Testis (tissue), 5 donors: ENCODE data around the gene SCO1. TPM values are rescaled to one million over a fixed set of nuclear protein-coding genes. Genes with fewer than 3 reads are reported as not detected.
A peak's percentile ranks its signal among the peaks of the same experiment; 100 is the strongest.

Experiments used
- DNase-seq: peaks from one replicate; pipeline ENCODE4 v3.0.0-alpha.2; 2019
- H3K27ac ChIP-seq, 2 donors: fragments of 200-600 bp; sonication (generic); one replicate each; pipeline ENCODE4 v1.5.1; 2019
- H3K27me3 ChIP-seq: fragments of 200-600 bp; sonication (generic); one replicate; pipeline ENCODE4 v1.5.1; 2019
- H3K36me3 ChIP-seq: fragments of 200-600 bp; sonication (generic); one replicate; pipeline ENCODE4 v1.5.1; 2017; ENCODE audit warnings: low read depth; ENCODE audit errors: missing control alignments
- H3K4me1 ChIP-seq: fragments of 200-600 bp; sonication (generic); one replicate; pipeline ENCODE4 v1.5.1; 2019
- H3K4me3 ChIP-seq, 2 donors: fragments of 200-600 bp; sonication (generic); one replicate each; pipeline ENCODE4 v1.5.1; 2017 to 2019
- H3K9me3 ChIP-seq: fragments of 200-600 bp; sonication (generic); one replicate; pipeline ENCODE4 v1.5.1; 2017
- CTCF ChIP-seq, 3 experiments: fragments of 450-650 bp in 2 of 3; fragments of 200-600 bp in 1 of 3; sonication (generic) in 1 of 3; IDR thresholded peaks; one replicate each; pipeline ENCODE4 v1.5.1; 2016 to 2019; ENCODE audit warnings: antibody characterized with exemption in 3 of 3, mild to moderate bottlenecking in 2 of 3, moderate library complexity in 1 of 3
- POLR2A ChIP-seq: fragments of 450-650 bp; IDR thresholded peaks from one replicate; pipeline ENCODE4 v1.6.1; 2017; ENCODE audit warnings: antibody characterized with exemption, mild to moderate bottlenecking, moderate library complexity
- WGBS, 2 donors: methylation state at CpG; one replicate each; pipeline ENCODE4 v1.1.5; 2018; 5-methylcytosine and 5-hydroxymethylcytosine counted together
- intact Hi-C: fragments of 100-400 bp; cut with DNase I; formaldehyde crosslinking; loops from one replicate; pipeline ENCODE4 v1.15.1; 2023; ENCODE audit warnings: low total_unique reads
- long read RNA-seq, 2 donors: transcript quantifications; one replicate each; lab custom pipeline, GENCODE V29; 2026
- polyA plus RNA-seq: library from polyadenylated mRNA; stranded (reverse); fragments of 350-450 nt; fragmentation: Illumina TruSeq; extraction: RNeasy Lipid Tissue Mini Kit (QIAGEN cat#74804); gene quantifications from one replicate; pipeline ENCODE4 v1.2.3, GENCODE V29; 2014; ENCODE audit warnings: low read depth, low replicate concordance; ENCODE audit not compliant: insufficient read depth
- total RNA-seq, 2 donors: library from RNA; depleted of rRNA; stranded (reverse); fragments of >200 nt; gene quantifications; one replicate each; pipeline ENCODE4 v1.2.3, GENCODE V29; 2016

Gene SCO1
- 10 to 100 TPM; 23.9 to 31.9 TPM for total RNA-seq
- 25.7 TPM for polyA plus RNA-seq
- long read RNA-seq, donor 1, full-length matches to known transcripts = 20 of 20 reads
- long read RNA-seq, donor 1, partial matches to known transcripts = 0 of 20 reads
- long read RNA-seq, donor 1, other reads (novel, unspliced or antisense) = 0 of 20 reads
- long read RNA-seq, donor 2, full-length matches to known transcripts = 11 of 11 reads
- long read RNA-seq, donor 2, partial matches to known transcripts = 0 of 11 reads
- long read RNA-seq, donor 2, other reads (novel, unspliced or antisense) = 0 of 11 reads

GRCh38 chr17:10697092-10698081 is at the start of gene SCO1, which contains the start of gene ADPRM:
TSS of gene SCO1 (minus strand) at chr17:10697533. CDS start at chr17:10697507, 26 bp downstream.
TSS of gene ADPRM (plus strand) at chr17:10697594. CDS start at chr17:10704927, 7,333 bp downstream.
- Histone ChIP-seq H3K27ac (peak within 1 kb of the TSS; percentile 86 to 95), H3K4me1 (peaks cover 13% of the 10 kb centered on the region), H3K4me3 (peak within 1 kb of the TSS; percentile 80 to 97), H3K27me3 (no peaks in the 10 kb centered on the region), H3K9me3 (no peaks in the 10 kb centered on the region), H3K36me3 (no peaks in the 10 kb centered on the region)
- peak; percentile 97 for DNase-seq
- TF ChIP-seq CTCF (IDR thresholded peaks at IDR 0.05) = peak in 1 of 3 experiments; percentile 13
- TF ChIP-seq POLR2A = peak; percentile 70
- intact Hi-C loops = no loop called here
- WGBS, 2 donors = 1% methylated on average over 21 to 62 of the region's 84 CpGs

DNA sequence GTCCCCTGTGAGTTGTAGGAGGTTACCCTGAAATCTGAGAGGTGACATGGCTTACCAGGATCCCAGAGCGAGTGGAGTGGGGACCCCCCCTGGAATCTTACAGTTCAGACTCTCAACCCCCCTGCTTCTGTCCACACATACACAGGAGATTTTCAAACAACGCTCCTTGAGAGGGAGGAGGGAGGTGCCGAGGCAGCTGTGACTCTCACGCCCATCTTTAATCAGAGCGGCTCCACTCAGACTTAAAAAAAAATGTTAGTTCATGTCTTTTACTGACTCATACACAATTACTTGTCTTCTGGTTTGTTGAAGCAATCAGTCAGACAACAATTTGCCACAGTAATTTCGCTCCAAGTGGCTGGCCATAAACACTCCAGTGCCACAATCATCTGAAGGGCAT is 47.9 kb upstream of the SCO1 start:
- Histone ChIP-seq H3K27me3 (no peaks in the 10 kb centered on the region), H3K4me3 (no peak overlapping the region), H3K4me1 (no peaks in the 10 kb centered on the region), H3K9me3 (no peaks in the 10 kb centered on the region), H3K36me3 (no peaks in the 10 kb centered on the region), H3K27ac (peak overlapping the region in 1 of 2 donors; percentile 5)
- TF ChIP-seq POLR2A (no peak), CTCF (IDR thresholded peaks at IDR 0.05) (no peak)
- intact Hi-C loops = no loop called here
- DNase-seq = no peak
- WGBS, 2 donors = 58 to 70% methylated on average over 6 of the region's 6 CpGs

DNA sequence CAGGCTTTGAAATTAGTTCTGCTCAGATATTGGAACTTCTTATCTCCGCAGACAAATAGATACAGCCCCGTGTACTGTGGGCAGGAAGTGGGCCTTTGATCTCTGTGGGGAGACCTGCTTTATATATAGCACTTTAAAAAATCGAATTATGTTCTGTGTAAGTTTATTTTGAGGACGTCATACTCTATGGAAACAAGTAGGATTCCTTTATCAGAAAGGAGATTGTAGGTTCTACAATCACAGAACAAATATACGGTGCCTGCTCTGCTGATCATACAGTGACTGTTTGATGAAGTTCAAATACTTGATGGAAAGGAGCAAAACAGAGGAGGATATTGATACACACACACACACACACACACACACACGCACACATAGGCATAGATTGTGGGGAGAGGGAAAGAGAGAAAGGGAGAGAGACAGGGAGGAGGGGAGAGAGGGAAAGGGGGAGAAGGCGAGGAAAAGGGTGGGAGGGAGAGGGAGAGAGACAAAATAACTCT is 47.2 kb upstream of the SCO1 start:
- Histone ChIP-seq H3K36me3 (no peaks in the 10 kb centered on the region), H3K27me3 (no peaks in the 10 kb centered on the region), H3K4me1 (no peaks in the 10 kb centered on the region), H3K4me3 (no peak overlapping the region), H3K27ac (peak overlapping the region in 1 of 2 donors; percentile 5), H3K9me3 (no peaks in the 10 kb centered on the region)
- TF ChIP-seq CTCF (IDR thresholded peaks at IDR 0.05) = no peak
- no peak for TF ChIP-seq POLR2A
- 64 to 66% methylated on average over 7 of the region's 7 CpGs for WGBS, 2 donors
- intact Hi-C loops = no loop called here
- no peak for DNase-seq

- intact Hi-C loops = no loop called here
- no peaks in the 10 kb centered on the region for H3K27me3 ChIP-seq
- H3K36me3 ChIP-seq = no peaks in the 10 kb centered on the region
- no peaks in the 10 kb centered on the region for H3K9me3 ChIP-seq
- no peak for DNase-seq
- no peaks in the 10 kb centered on the region for H3K4me1 ChIP-seq
- TF ChIP-seq POLR2A = no peak
- no peak for TF ChIP-seq CTCF (IDR thresholded peaks at IDR 0.05)
- 74 to 78% methylated on average over 8 of the region's 8 CpGs for WGBS, 2 donors
- no peak overlapping the region for H3K27ac ChIP-seq
- H3K4me3 ChIP-seq = no peak overlapping the region
Observed at GRCh38 chr17:10743316-10744009, 46.1 kb upstream of the SCO1 start.
